Glomerular endothelial cell (primary cell): Measurements from ENCODE around the gene AIFM3. TPM values are rescaled to one million over a fixed set of nuclear protein-coding genes. Genes with fewer than 3 reads are reported as not detected.
"Not testable (repeated sequence)": the region's sequence is repeated elsewhere in the genome, so short reads cannot be mapped to it uniquely, and the experiment has no call there.

ENCODE experiments used
- DNase-seq: peaks from one replicate; pipeline ENCODE4 v3.0.0-alpha.2; 2011; ENCODE audit warnings: low read depth, low spot score; ENCODE audit errors: extremely low read depth
- total RNA-seq: library from RNA; depleted of rRNA; stranded (reverse); fragments of >200 nt; gene quantifications from 2 replicates; pipeline ENCODE4 v1.2.3, GENCODE V29; 2015

AIFM3 gene
- total RNA-seq, 1 donor from 2014 or later, result 0.18 TPM

- DNase-seq, result no peak
Observed at GRCh38 chr22:20957102-20957682, 9.9 kb upstream of the AIFM3 start.

- DNase-seq, result no peak
Observed at GRCh38 chr22:20957683-20958431, 9.2 kb upstream of the AIFM3 start.

GRCh38 chr22:20959578-20960461 lies 7.2 kb upstream of the AIFM3 start:
- no peak for DNase-seq

GRCh38 chr22:20960609-20961008 lies 6.4 kb upstream of the AIFM3 start:
- no peak for DNase-seq

GRCh38 chr22:20962491-20962945 lies 4.5 kb upstream of the AIFM3 start:
- no peak for DNase-seq

- no peak for DNase-seq
Observed at GRCh38 chr22:20963201-20964052, 3.6 kb upstream of the AIFM3 start.

- DNase-seq, result no peak
Observed at GRCh38 chr22:20964090-20964798, 2.8 kb upstream of the AIFM3 start.

- no peak for DNase-seq
Observed at GRCh38 chr22:20964799-20965103, 2.3 kb upstream of the AIFM3 start.

- no peak for DNase-seq
Observed at GRCh38 chr22:20965104-20965887, 1.8 kb upstream of the AIFM3 start.

- no peak for DNase-seq
Observed at GRCh38 chr22:20965888-20966855, 883 bp upstream of the AIFM3 start.

GRCh38 chr22:20967697-20968211 lies 699 bp downstream of the AIFM3 start:
- DNase-seq, result no peak

- DNase-seq, result no peak
Observed at GRCh38 chr22:20968281-20968977, 1.4 kb downstream of the AIFM3 start.

GRCh38 chr22:20970939-20971657 lies 4.0 kb downstream of the AIFM3 start:
- no peak for DNase-seq

GRCh38 chr22:20972014-20972694 lies 5.1 kb downstream of the AIFM3 start:
- not testable (repeated sequence) for DNase-seq

- no peak for DNase-seq
Observed at GRCh38 chr22:20972933-20973577, 6.0 kb downstream of the AIFM3 start.
